Stromal cell of bone marrow (primary cell): ENCODE measurements around the gene BRWD1.

Experiments
- DNase-seq: peaks from one replicate; pipeline ENCODE4 v3.0.0-alpha.2; 2012; ENCODE audit warnings: low read depth

The BRWD1 gene

GRCh38 chr21:39327727-39328126, 14.3 kb upstream of the BRWD1 start:
- DNase-seq = no peak

- DNase-seq = no peak
These were observed 13.3 kb upstream of the BRWD1 start for GRCh38 chr21:39326607-39327307.

- DNase-seq = no peak
These were observed 12.0 kb upstream of the BRWD1 start for GRCh38 chr21:39325458-39325857.

DNA sequence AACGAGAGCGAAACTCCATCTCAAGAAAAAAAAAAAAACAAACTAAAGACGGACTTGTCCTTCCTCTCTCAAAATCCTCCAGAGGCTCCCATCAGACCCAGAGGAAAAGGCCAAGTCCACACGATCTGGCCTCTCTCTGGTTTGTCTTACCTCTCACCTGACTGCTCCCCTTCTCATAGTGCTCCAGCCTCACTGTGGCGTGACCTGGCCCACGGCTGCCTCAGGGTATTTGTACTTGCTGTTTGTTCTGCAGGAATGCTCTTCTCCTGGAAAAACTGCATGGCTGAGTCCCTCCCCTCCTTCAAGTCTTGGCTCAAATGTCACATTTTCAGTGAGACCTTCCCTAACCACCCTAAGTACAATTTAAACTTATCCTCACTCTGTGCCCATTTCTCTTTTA, 8.0 kb upstream of the BRWD1 start:
- no peak for DNase-seq

- no peak for DNase-seq
These were observed 6.4 kb upstream of the BRWD1 start for GRCh38 chr21:39319814-39320332.

DNA sequence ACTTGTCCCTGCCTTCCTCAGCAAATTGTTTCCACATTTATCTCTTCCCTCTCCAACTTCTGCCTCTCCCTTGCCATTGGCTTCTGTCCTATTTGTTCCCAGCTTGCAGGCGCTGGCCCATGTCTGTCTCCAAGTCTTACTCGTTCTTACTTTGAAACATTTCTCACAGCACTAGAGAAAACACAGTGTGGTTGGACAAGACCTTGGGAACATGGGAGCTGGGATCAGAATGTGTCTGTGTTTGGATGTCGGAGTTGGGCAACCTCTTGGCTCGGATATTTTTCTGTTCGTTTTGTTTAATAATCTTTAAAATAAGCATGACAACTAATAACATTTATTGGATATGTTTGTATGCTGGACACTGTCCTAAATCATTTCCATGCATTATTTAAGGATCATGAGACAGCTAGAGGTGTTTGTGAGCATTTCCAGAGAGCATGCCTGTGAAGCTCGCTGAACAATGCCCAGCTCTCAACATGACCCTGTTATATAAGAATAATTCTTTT, 5.9 kb upstream of the BRWD1 start:
- no peak for DNase-seq

DNA sequence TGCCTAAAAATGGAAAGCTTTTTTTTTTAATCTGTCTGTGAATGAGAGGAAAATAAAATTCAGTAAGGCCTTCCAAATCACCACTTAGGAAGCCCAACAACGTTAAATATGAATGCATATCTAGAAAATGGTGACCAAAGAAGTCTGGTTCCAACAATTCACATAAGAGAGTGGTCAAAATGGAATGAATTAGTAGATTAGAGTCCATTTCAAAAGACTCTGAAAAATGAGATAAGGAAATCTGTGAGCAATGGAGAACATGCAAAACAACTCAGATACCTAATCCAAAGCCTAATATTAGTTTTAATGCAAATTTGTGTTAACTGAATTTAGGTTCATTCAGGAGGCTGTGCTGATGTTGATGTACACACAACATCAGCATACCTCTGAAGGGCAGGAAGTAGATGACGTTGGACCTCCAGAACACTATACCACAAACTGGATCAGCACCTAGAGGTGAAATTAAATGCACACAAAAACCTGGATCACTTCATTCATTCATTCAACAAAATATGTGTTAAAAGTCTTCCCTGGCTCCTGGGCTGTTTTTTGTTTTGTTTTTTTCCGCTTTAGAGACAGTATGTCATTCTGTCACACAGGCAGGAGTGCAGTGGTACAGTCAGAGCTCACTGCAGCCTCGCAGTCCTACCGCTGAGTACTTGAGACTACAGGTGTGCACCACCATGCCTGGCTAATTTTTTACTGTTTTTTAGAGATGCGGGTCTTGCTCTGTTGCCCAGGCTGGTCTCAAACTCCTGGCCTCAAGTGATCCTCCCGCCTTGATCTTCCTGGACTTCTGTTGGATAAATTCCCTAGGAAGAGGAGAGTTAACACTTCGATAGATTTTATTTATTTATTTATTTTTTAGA, 4.9 kb upstream of the BRWD1 start:
- DNase-seq = no peak

DNA sequence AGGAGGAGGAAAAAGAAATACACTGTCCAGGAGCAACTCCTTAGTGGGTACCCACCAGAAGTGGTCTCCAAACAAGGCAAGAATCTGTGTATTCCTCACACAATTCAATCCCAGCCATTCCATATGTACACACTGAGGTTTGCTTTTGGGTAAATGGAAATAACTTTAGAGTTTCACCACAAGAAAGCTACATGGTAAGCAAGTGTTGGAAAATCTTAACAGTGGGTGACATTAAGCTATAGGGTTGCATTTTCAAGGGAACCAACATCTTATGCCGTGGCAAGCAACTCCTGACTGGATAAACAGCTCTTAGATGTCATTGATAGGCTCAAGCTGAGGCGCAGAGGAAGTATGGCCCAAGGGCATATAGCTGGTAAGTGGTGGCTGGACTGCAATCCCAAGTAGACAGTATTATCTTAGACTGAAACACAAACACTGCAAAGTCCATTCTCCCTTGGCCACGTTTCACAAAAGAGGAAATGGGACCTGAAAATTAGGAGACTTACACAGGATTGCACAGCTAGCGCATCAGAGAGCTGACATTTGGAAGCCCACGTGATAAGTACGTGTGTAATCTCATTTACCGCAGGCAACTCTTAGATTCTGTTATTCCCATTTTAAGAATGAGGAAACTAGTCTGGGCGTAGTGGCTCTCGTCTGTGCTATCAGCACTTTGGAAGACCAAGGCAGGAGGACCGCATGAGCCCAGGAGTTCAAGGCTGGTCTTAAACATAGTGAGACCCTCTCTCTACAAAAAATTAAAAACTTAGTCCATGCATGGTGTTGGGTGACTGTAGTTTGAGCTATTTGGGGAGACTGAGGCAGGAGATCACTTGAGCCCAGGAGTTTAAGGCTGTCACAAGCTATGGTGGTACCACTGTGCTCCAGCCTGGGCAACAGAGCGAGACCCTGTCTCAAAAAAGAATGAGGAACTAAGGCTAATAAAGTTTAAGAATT, 4.0 kb upstream of the BRWD1 start:
- no peak for DNase-seq

DNA sequence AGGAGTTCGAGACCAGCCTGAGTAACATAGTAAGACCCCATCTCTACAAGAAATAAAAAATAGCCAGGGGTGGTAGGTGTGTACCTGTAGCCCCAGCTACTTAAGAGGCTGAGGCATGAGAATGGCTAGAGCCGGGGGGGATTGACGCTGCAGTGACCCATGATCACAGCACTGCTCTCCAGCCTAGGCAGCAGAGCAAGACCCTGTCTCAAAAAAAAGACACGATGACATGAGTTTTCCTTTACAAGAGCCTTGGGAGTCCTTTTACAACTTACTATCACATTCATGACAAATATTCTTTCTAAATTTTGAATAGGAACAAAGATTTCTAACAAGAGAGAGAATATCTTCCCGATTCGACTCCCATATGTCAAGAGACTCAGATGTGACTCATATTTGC, 3.3 kb upstream of the BRWD1 start:
- DNase-seq = no peak

DNA sequence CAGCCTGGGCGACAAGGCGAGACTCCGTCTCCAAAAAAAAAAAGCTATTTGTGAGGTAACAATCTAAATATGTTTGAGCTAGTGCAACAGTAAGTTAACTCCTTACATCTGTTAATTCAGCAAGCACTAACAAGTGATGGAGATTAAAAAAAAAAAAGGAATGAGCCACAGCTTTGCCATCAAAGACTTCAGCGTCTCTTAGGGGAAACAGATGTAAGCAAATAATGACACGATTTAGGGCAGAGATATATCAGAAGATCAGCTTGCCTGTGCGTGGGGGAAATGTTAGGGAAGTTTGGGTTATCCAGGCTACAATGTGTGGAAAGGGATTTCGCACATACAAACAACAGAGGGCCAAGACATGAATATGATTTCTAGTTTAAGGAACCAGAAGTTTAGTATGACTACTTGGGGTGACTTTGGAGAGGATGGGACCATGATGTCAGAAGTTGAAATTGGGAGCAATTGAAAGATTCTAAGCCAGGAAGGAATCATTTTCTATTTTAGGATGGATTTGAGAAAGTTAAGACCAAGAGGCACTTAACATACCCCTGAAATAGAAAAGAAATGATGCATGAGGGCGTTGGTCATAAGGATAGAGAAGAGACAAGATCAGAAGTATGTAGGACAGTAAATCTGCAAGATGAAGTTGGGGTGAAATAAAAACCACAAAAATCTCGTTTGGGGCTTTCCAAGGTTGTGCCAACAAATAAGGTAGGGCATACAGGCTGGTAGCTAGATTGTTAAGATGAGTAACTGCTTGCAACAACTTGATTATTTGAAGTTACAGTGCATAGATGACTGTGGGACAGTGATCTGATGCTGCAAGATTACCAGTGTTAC, 2.4 kb upstream of the BRWD1 start:
- DNase-seq = no peak

DNA sequence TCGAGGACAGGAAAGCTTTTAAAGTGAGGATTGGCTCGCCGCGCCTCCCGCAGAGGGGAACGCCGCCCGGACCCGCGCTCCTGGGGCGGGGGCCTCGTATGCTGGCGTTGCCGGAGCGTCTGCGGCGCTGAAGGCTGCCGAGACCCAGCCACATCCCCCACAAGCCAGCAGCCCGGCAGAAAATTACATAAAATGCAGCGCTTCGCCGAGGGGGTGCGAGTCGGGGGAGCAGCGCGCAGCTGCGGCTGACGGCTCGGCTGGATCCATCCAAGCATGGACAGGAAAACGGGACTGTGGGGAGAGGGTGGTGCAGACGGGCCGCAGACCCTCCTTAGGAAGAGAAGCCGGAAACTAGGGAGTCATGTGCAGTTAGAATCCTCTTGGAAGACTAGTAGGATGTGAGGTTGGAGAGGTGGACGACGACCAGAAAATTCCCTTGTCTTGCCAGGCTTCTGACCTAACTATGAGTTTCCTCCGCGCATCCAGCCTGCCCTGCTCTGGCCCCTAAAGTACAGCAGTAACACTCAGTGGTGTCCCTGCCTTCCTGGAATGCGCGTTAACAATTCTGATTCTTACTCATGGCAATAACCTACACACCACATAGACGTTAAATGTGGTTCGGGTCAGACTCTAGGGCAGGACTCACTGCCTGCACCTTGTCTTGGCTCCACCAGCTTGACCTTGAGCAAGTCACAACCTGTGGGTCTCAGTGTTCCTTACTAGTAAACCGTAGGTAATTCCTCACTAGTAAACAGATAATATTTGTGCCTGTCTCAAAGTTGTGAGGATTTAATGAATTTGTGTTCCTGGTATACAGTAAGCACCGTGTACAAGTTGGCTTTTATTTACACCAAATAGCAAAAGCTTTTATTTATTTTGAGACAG, 953 bp upstream of the BRWD1 start:
- DNase-seq = peak; percentile 37

GRCh38 chr21:39313042-39313570, 326 bp downstream of the BRWD1 start:
- DNase-seq = no peak

GRCh38 chr21:39312112-39313041, 1.1 kb downstream of the BRWD1 start:
- peak; percentile 65 for DNase-seq

DNA sequence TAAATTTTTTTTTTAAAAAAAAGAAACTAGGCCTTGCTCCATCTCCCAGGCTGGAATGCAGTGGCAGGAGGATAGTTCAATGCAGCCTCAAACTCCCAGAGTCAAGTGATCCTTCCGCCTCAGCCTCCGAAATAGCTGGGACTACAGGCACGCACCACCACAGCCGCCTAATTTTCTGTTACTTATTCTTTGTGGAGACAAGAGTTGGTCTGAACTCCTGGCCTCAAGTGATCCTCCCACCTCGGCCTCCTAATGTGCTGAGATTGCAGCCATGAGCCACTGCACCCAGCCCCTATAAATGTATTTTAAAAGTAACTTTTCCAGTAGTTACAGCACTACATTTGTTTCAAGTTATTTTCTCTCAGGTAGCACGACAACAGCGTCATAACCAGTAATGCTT, 2.3 kb downstream of the BRWD1 start:
- no peak for DNase-seq

DNA sequence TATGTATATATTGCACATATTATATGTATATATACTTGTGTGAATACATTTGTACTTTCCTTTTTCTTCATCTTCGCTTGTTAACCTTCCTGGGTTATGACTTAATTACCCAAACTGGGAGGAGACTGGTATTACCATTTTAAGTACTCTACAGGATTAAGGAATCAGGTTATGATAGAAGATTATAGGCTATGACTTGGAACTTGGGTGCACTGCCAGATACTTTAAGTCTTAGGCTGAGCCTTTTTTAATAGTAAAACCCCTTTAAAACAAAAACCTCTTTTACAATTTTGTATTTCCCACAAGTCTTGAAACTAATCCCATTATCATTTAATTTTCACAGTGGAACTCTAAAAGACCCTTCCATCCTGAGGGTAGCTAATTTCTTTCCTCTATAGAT, 6.0 kb downstream of the BRWD1 start:
- no peak for DNase-seq

DNA sequence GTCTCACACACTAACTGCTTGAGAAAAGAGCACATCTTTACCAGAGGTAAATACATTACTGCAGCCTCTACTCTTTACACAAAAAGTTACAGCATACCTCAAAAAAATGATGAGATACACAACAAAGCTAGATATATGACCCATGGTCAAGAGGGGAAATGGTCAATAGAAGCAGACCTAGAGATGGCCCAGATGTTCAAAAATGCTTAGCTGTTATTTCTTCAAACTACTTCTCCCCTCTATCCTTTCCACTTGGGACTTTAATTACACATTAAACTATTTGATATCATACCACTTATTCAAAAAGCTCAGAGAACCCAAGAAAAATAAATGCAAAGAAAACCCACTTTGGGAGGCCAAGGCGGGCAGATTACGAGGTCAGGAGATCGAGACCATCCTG, 12.8 kb downstream of the BRWD1 start:
- DNase-seq = no peak

DNA sequence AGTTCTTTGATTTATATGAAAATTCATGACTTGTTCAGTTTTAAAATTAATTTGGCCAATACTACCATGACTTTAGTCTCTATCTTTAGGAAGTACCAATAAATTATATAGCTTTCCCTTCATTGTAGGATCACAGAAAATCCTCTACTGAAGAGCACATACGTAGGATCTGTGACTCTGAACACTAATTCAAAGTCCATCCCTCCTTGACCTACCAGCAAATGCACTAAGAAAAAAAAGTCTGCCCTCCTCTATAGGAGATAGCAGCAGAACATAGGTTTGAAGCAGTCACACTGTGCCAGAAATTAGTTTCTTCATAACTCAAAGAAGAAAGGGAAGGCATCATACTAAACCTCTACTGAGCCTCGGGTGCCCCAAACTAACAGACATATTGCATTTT, 16.5 kb downstream of the BRWD1 start:
- no peak for DNase-seq

- DNase-seq = no peak
These were observed 24.4 kb downstream of the BRWD1 start for GRCh38 chr21:39288987-39289386.

DNA sequence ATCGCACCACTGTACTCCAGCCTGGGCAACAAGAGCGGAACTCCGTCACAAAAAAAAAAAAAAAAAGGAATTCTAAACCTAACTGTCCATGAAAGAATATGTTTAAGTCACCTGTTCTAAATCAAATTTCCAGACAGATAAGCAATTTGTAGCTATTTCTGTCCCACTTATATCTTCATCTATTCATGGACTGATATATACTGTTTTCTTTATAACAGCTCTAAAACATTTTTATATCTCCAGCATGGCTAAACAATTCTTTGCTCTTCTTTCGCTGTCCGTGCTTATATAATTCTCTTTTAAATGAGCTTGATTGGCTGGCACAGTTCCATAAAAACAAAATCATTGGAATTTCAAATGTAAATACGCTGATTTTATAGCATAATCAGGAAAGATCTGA, 30.5 kb downstream of the BRWD1 start:
- no peak for DNase-seq
